HG02571 (cell line): ENCODE data around the gene KIAA1191.
A peak's percentile ranks its signal among the peaks of the same experiment; 100 is the strongest.
"Not testable (repeated sequence)": the region's sequence is repeated elsewhere in the genome, so short reads cannot be mapped to it uniquely, and the experiment has no call there.

Experiments
- ATAC-seq: cut with Tn5 transposase; IDR thresholded peaks from one replicate; pipeline ENCODE4 v1.9.1; 2021; ENCODE audit warnings: mild to moderate bottlenecking, moderate library complexity; ENCODE audit not compliant: unreplicated experiment

Gene KIAA1191, protein sequence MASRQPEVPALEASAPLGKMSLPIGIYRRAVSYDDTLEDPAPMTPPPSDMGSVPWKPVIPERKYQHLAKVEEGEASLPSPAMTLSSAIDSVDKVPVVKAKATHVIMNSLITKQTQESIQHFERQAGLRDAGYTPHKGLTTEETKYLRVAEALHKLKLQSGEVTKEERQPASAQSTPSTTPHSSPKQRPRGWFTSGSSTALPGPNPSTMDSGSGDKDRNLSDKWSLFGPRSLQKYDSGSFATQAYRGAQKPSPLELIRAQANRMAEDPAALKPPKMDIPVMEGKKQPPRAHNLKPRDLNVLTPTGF

DNA sequence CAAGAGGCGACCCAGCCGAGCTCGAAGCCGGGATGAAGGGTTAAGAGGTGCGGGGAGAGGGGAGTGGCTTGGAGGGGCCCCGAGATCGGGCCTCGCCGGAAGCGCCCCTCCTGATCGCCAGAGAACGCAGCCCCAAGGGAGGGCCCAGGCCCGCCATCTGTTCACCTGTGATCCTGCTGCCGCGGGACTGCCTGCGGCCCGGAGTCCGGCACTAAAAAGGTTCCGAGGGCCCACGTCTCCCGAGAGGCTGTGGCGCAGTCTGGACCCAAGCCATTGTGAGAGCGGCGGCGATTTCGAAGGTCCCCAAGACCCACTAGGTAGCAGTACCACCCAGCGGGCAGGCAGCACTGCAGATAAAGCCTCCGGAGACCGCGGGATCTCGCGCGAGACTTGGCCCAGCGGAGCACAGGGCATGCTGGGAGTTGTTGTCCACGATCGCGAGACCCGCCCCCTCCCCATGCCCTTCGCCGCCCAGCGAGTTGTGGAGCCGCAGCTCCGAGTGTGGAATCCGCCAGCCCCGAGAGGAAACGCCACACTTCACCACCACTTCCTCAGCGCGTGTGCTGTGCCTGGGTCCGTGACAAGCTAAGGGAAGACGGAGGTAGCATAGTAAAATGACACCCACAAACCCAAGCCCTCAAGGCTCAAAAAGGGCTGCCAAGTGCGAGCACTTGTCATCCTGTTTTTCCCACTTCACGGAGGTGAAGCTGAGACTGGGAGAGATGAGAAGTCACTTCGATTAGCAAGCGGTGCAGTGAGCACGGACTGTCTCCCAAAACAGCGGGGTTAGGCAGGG lies at the start of gene KIAA1191:
KIAA1191 (minus strand) TSS at position 328 of the 796 bp plus-strand sequence. CDS start 2,256 bp downstream, outside the sequence.
- ATAC-seq: peak; percentile 87

DNA sequence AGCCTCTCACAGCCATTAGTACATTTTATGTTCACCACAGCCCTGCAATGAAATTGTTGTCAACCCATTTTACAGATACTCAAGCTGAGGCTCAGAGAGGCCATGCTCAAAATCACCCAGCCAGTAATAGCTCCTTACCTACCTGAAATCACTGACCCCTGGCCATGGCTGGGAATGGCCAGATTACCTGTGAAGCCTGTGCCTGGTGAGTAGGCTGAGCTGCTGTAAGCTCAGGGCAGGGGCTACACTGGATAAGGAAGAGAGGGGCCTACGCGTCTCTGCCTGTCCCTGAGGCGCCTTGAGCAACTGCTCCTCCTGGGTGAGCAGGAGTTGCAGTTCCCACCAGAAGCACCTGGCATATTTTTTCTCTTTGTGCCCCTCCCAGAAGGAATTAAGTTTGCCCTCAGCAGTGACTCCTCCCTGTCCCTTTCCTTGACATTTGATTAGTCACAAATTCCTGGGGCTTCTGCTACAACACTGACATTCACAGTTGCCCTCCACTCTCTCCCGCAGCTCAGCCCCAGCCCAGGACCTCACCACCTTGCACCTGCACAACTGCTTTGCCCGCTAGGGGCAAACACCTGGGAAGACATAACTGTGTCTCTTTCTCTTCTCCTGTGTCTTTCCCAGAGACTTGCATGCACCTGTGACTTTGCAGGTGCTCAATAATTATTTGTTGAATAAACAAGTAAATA lies 49.1 kb upstream of the KIAA1191 start:
- ATAC-seq: no peak

DNA sequence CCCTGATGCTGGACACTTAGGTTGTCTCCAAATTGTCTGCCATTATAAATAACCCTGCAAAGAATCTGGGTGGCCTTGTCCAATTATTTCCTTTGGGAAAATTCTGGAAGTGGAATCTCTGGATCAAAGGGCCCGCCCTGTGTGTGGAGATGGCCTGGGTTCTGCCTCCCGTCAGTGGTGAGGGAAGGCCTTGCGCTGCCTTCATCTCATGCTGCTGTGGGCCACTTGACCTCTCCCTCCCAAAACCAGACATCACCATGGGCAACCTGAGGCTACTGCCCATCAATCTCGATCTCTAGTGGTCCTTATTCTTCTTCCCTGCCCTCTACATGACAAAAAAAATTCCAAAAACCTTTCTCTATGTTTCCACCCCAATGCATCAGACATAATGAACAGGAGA lies 48.2 kb upstream of the KIAA1191 start:
- ATAC-seq: no peak

DNA sequence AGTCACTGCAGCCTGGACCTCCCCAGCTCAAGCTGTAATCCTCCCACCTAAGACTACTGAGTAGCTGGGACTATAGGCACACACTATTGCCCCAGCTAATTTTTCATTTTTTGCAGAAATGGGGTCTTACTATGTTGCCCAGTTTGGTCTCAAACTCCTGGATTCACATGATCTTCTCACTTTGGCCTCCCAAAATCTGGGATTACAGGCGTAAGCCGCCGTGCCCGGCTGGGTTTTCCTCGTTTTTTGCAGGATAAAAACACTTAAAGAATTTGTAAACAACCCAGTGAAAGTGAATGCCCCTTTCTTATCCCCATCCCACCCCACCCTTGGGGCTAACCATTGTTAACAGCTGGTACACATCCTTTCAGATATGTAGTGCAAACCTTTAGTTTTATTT lies 47.0 kb upstream of the KIAA1191 start:
- no peak for ATAC-seq

DNA sequence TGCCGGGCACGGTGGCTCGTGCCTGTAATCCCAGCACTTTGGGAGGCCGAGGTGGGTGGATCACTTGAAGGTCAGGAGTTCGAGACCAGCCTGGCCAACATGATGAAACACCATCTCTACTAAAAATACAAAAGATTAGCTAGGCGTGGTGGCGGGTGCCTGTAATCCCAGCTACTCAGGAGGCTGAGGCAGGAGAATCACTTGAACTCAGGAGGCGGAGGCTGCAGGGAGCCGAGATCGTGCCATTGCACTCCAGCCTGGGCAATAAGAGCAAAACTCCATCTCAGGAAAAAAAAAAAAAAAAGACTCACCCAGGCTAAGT lies 46.6 kb upstream of the KIAA1191 start:
- not testable (repeated sequence) for ATAC-seq

DNA sequence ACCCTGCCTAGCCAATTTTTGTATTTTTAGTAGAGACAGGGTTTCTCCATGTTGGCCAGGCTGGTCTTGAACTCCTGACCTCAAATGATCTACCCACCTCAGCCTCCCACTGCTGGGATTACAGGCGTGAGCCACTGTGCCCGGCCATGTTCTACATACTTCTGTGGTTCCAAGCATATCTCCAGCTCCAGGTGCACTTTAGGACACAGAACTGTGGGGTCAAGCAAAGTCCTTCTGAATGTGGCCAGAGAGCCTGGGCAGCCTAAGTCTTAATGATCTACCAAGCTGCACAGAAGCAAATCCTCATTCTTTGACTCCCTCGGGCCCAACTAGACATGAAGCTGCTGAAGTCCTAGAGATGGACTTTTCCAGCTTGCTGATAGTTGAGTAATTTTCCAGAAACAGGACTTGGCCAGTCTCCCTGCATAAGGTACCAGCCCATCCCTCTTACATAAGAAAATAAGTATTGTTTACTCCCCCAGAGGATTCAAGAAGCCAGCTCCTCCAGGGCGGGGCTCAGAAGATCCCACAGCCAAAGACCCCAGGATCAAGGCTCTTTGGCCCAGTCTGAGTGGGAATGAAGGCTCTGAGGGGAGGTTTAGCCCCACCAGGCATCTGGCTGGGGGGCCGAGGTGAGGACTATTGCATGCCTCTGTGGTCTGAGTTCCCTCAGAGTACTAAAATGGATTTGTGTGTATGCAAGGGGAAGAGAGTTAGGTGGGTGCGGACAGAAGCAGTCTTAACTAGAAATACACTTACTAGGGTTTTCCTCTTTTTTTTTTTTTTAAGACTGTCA lies 46.1 kb upstream of the KIAA1191 start:
- no peak for ATAC-seq

DNA sequence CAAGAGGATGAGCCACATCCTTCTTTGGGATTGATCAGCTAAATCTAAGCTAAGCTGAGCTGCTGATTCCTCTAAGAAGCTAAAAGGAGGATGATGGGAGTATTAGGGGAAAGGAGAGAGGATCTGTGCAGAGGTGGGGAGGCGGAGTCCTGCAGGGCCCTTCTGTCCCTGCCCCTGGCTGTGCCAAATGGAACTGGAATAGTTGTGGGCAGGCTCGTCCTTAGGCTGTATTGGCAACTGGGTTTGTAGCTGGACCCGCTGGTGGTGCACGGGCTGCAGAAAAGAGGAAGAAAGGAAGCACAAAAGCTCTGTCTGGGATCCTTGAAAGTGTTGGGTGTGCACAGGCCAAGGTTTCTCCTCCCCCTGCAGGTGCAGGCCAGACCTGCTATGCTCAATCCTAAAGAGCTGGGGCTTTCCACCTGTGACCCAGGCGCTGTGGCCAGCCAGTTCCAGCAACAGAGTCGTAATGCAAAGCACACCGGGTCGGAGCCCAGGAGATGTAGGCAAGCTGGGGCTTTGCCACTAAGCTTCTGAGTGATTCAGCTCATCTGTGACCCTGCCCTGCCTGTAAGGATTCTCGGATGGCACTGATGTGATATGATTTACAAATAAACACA lies 45.0 kb upstream of the KIAA1191 start:
- no peak for ATAC-seq

DNA sequence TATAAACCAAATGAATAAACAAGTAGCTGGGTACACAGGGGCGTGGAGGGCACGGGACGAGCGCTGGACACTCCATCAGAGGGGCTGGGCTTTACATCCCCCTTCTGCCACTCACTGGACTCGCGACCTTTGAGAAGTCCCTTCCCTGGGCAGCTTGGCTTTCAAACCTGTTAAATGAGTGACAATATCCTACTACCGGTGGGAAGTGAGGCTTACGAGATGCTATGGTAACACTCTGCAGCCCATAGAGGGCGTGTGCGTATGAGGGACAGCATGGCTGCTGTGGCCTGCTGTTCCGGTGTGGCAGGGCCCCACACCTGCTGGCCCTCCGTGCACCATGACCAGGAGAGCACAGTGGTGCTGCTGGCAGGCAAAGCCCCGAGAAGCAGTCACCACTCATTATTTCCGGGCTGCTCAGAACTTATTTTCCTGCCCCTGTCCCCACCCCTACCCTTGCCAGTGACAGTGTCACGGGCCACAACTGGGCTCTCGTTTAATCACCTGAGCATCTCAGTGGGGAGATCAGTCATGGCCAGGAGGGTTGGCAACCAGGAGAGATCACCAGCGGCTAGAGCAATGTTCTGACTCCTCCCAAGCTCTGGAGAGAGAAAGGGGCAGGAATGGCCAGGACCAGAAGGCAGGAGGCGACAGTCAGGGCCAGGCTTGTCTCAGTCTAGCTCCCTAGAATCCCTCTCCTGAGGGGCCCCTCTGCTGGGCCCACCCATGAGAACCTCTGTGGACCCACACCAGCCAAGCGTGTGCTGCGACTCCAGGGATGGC lies 44.3 kb upstream of the KIAA1191 start:
- no peak for ATAC-seq

DNA sequence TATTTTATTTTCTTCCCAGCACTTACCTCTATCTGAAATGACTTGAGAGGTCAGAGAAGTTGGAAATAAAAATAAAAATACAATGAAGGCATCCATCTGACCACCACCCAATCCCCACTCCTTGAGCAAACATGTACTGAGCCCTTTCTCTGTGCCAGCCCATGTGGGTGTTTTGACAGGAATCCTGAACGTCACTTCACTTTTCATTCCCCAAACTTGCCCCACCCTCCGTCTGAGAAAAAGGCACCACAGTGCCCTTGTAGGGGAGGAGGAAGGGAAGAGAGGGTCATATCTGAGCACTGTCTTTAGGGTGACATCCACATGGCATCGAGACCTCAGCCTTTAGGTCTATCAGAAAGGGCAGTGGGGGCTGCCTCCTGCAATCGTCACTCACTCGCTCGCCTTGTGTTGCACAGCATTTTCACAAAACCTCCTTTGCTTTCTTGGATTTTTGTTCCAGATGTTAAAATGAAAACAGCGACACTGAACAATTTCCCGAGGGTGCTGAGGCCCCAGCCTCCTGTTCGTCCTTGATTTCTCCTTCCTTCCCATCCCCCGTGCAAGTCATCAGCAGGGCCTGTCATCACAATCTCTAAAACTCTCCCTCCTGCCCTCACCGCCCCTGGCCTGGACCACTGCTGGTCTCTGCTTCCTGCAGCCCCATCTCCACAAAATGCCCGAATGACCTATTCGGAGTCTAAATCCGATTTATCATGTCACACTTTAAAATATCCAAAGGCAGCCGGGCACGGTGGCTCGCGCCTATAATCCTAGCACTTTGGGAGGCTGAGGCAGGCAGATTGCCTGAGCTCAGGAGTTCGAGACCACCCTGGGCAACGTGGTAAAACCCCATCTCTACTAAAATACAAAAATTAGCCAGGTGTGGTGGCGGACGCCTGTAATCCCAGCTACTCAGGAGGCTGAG lies 40.0 kb upstream of the KIAA1191 start:
- no peak for ATAC-seq

DNA sequence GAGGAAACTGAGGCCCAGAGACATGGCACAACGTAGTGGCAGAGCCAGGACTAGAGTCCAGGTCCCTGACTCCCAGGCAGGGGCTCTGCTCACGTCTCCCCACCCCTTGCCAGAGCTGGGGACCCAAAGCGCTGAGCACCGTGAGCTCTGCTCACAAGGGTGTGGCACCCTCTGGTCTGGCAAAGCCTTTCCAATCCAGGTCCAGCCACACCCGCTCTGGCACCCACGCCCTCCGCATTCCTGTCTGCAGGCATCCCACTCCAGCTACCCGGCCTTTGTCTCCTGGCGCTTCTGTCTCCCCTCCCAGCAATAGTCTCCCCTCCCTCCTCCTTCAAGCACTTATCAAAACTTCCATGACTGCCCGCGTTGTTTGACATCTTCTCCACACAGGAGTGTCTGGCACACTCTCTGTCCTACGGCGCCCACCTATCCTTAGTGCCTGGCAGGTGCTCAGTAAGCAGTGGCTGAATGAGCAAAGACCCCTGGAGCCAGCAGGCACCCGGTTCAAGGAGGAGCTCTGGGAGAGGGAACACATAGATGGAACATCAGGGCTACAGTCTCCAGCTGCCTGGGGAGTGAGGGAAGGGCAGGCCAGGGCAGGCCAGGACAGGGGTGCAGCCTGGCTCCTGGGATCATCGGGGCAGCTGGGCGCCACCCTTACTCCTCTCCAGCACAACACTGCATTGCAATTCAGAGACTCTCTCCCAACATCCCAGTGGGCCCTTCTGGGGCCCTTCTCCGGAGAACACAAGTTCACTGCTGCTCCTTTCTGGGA lies 39.0 kb upstream of the KIAA1191 start:
- ATAC-seq: no peak

DNA sequence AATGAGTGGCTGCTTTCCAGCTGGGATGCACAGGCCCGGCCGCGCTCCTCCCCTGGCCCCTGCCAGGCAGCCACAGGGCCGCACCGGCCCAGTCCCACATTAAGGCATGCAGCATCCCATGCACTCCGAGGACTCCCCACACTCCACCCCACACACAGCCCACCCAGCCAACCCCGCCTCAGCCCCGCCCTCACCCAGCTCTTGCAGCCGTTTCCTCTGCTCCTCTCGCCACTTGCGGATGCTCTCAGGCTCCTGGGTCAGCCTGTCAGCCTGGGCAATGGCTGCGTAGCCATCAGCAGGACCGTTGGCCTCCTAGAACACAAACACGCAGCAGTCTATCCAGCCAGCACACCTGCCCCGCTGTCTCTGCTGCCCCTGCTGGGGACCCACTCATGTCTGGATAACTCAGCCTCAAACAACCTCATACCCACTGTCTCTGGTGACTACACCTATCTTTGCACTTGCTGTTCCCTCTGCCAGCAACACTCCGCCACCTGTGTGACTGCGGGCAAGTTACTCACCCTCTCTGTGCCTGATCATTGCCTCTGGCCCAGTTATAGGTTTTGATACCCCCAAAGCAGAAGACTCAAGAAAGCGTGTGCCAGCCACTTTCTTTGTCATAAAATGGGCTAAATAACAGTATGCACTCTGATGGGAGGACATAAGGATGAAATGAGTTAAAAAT lies 36.3 kb upstream of the KIAA1191 start:
- ATAC-seq: no peak

DNA sequence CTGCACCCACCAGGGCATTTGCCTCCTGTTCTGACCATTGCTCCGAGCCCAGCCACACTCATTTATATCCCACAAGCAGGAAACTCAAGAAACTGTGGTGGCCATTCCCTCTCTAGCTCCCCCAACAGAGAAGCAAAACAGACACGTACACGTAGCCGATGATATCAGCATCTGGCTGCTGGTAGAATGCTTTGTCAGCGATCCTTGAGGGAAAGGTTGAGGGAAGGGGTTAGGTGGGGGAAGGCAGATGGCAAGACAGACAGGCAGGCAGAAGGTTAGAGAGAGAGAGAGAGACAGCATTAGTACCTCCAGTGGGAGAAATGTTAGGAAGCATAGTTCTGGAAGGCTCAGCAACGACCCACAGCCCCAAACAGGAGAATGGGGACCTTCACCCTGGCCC lies 34.8 kb upstream of the KIAA1191 start:
- no peak for ATAC-seq

DNA sequence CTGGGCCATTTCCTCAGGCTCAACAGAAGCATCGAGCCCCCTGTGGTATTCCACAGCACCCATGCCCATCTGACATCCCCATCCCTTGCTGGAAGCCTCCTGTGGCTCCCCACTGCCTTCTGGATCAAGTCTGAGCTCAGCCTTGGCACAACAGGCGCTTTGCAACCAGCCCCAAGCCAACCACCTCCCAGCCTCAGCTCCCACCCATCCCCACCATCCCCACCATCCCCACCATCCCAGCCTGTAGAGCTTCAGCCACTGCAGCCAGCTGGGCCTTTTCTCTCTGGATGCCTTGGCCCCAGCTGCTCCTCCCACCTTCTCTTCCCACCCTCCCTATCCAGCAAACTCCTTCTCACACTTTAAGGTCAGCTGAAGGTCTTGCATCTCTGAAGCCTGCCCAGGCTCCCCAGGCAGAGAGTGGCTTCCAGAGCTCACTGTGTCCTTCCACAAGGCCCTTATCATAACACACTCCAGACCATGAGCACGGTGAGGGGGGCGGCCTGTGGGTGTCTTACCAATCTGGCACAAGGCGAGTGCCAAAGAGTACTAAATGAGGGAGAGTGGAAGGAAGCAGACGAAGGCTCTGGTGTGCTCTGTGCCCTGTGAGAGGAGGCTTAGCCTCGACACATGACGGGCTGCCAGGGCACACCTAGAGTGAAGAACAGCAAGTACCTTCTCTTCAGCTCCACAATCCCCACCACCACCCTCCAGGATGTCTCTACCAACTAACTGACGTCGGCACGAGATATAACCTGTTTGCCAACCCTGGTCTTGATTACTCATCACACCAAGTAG lies 33.5 kb upstream of the KIAA1191 start:
- ATAC-seq: no peak

DNA sequence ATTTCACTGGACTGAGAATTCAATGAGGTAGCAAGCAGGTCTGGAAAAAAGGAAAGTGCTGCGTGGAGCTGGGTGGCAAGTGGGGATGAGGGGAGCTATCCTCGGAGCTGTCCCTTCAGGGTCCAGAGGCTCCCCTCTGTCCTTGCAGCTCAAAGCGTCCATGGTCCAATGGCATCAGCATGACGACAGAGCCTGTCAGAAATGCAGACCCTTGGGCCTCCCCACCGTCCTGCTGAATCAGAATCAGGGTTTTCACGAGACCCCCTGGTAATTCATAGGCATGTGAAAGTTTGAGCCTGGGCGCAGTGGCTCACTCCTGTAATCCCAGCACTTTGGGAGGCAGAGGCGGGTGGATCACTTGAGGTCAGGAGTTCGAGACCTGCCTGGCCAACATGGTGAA lies 32.5 kb upstream of the KIAA1191 start:
- no peak for ATAC-seq

DNA sequence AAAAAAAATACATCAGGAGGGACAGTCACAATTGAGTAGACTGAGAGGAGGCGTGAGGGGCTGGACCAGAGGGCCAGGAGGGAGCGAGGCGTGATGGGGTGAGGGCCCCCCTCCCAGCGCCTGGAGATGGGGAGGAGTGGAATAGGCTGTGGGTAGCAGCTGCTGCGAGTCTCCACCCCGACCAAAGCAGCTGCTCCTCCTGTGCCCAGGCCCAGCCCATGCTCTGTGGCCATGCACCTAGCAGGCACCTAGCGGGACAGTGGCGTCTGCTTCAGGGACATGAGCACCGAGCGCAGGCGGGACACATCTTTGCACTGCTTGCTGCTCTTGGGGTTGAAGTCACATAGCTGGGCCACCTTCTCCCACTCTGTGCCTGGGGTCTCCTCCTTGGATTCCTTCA lies 31.0 kb upstream of the KIAA1191 start:
- ATAC-seq: no peak

DNA sequence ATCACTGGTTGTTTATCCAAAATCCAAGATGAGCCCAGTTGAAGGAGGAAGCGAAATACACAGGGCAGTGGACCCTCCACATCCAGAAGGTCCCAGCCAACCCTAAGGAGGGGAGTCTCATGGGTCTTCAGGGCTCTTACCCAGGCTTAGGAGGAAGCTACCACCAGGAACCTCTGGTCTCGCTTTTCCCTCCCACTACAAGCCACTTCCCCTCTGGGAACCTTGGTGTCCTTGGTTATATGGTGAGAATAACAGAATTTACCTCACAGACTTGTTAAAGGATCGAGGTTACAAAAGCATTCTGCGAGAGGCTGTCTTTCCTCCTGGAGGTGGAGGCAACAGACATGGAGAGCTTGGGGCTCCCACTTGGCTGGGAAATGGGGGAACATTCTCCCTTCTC lies 30.4 kb upstream of the KIAA1191 start:
- no peak for ATAC-seq

DNA sequence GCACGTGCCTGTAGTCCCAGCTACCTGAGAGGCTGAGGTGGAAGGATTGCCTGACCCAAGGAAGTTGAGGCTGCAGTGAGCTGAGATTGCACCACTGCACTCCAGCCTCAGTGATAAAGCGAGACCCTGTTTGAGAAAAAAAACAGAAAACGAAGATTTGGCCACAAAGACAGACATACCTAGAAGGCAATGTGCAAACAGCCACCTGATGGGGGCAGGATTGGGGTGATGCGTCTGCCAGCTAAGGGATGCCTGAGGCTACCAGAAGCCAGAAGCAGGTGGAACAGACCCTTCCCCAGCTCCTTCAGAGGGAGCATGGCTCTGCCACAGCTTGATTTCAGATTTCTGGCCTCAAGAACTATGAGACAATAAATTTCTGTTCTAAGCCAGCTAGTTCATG lies 29.9 kb upstream of the KIAA1191 start:
- ATAC-seq: no peak
